GM23338 (cell line): ENCODE measurements around the gene SPINK8. TPM values are rescaled to one million over a fixed set of nuclear protein-coding genes. Genes with fewer than 3 reads are reported as not detected.

Source experiments
- ATAC-seq: fragments of 200-7000 bp; cut with Tn5 transposase; 3 replicates; pipeline ENCODE4 v1.9.1; 2020
- DNase-seq: peaks from one replicate; pipeline ENCODE4 v3.0.0-alpha.2; 2015; ENCODE audit warnings: low spot score
- H2AFZ ChIP-seq: fragments of 200-600 bp; sonication (generic); 2 replicates; pipeline ENCODE4 v1.8.0; 2016; ENCODE audit warnings: antibody characterized with exemption, mild to moderate bottlenecking, moderate library complexity
- H3F3A ChIP-seq: fragments of 200-600 bp; sonication (generic); replicated peaks from 2 replicates; pipeline ENCODE4 v1.8.0; 2017; ENCODE audit warnings: antibody characterized with exemption, mixed run types, low read depth
- H3K27ac ChIP-seq: fragments of 200-600 bp; sonication (generic); 2 replicates; pipeline ENCODE4 v1.6.1; 2016; ENCODE audit warnings: low read depth
- H3K27me3 ChIP-seq: fragments of 200-600 bp; sonication (generic); 2 replicates; pipeline ENCODE4 v1.8.0; 2016; ENCODE audit warnings: mild to moderate bottlenecking, mixed run types, moderate library complexity; ENCODE audit not compliant: insufficient read depth
- H3K36me3 ChIP-seq: fragments of 200-600 bp; sonication (generic); 2 replicates; pipeline ENCODE4 v1.8.0; 2016; ENCODE audit warnings: mild to moderate bottlenecking; ENCODE audit not compliant: insufficient read depth
- H3K4me1 ChIP-seq: fragments of 200-600 bp; sonication (generic); 2 replicates; pipeline ENCODE4 v1.8.0; 2016; ENCODE audit warnings: mild to moderate bottlenecking, moderate library complexity; ENCODE audit not compliant: insufficient read depth
- H3K4me2 ChIP-seq: fragments of 200-600 bp; sonication (generic); 2 replicates; pipeline ENCODE4 v1.7.1; 2017; ENCODE audit warnings: mixed run types
- H3K4me3 ChIP-seq: fragments of 200-600 bp; sonication (generic); 2 replicates; pipeline ENCODE4 v1.6.1; 2016; ENCODE audit warnings: mixed run types
- H3K79me2 ChIP-seq: fragments of 200-600 bp; sonication (generic); replicated peaks from 2 replicates; pipeline ENCODE4 v1.8.0; 2017; ENCODE audit warnings: mild to moderate bottlenecking; ENCODE audit not compliant: insufficient read depth
- H3K9me2 ChIP-seq: fragments of 200-600 bp; sonication (generic); 2 replicates; pipeline ENCODE4 v1.8.0; 2017; ENCODE audit not compliant: insufficient read depth
- H4K20me1 ChIP-seq: fragments of 200-600 bp; sonication (generic); replicated peaks from 2 replicates; pipeline ENCODE4 v1.8.0; 2017; ENCODE audit warnings: mild to moderate bottlenecking; ENCODE audit not compliant: insufficient read depth
- H3K27ac Mint-ChIP-seq: 2 replicates; pipeline ENCODE4 v1.8.0; 2020; ENCODE audit warnings: inconsistent platforms, mild to moderate bottlenecking, moderate library complexity, mixed read lengths
- H3K27me3 Mint-ChIP-seq: 3 replicates; pipeline ENCODE4 v1.8.0; 2022; ENCODE audit warnings: low read depth, mild to moderate bottlenecking, moderate library complexity, mixed read lengths, inconsistent platforms; ENCODE audit not compliant: insufficient read depth, poor library complexity
- H3K36me3 Mint-ChIP-seq: 3 replicates; pipeline ENCODE4 v1.8.0; 2021; ENCODE audit warnings: low read depth, mild to moderate bottlenecking, inconsistent platforms, moderate library complexity, mixed read lengths
- H3K4me1 Mint-ChIP-seq: 3 replicates; pipeline ENCODE4 v1.8.0; 2020; ENCODE audit warnings: mild to moderate bottlenecking, inconsistent platforms, mixed read lengths
- H3K4me3 Mint-ChIP-seq: 3 replicates; pipeline ENCODE4 v1.8.0; 2021; ENCODE audit warnings: moderate library complexity, mild to moderate bottlenecking, inconsistent platforms, mixed read lengths
- H3K9me3 Mint-ChIP-seq: 3 replicates; pipeline ENCODE4 v1.8.0; 2020; ENCODE audit warnings: moderate library complexity, mild to moderate bottlenecking, inconsistent platforms, mixed read lengths
- CREB1 ChIP-seq: fragments of 250-450 bp; sonication (Bioruptor Pico); IDR thresholded peaks from 2 replicates; pipeline ENCODE4 v1.5.0; 2020; ENCODE audit warnings: low read depth, mild to moderate bottlenecking, moderate library complexity
- CTCF ChIP-seq, 2 experiments: fragments of 200-600 bp in 1 of 2; sonication (generic) in 1 of 2; conservative IDR thresholded peaks; 2 replicates each; pipeline versions ENCODE4 v1.5.1 to v1.6.1; 2016 to 2017; ENCODE audit warnings: antibody characterized with exemption in 2 of 2, low read depth in 2 of 2, mild to moderate bottlenecking in 2 of 2, moderate library complexity in 1 of 2
- EZH2 ChIP-seq: fragments of 200-600 bp; sonication (generic); IDR thresholded peaks from one replicate; pipeline ENCODE4 v1.8.0; 2017; ENCODE audit warnings: antibody characterized with exemption, mild to moderate bottlenecking, low read depth; ENCODE audit not compliant: unreplicated experiment
- EZH2phosphoT487 ChIP-seq: fragments of 200-600 bp; sonication (generic); IDR thresholded peaks from one replicate; pipeline ENCODE4 v1.8.1; 2018; ENCODE audit warnings: antibody characterized with exemption; ENCODE audit not compliant: unreplicated experiment
- POLR2AphosphoS5 ChIP-seq: IDR thresholded peaks from 2 replicates; pipeline ENCODE4 v1.6.1; 2016; ENCODE audit warnings: antibody characterized with exemption, low read depth
- REST ChIP-seq: IDR thresholded peaks from one replicate; pipeline ENCODE4 v1.6.1; 2018; ENCODE audit warnings: antibody characterized with exemption; ENCODE audit not compliant: unreplicated experiment
- STAT1 ChIP-seq: IDR thresholded peaks from one replicate; pipeline ENCODE4 v1.6.1; 2016; ENCODE audit warnings: antibody characterized with exemption; ENCODE audit not compliant: unreplicated experiment
- ZNF114 ChIP-seq: fragments of 250-450 bp; sonication (Bioruptor Pico); IDR thresholded peaks from 2 replicates; pipeline ENCODE4 v1.5.0; 2020; ENCODE audit warnings: mild to moderate bottlenecking, moderate library complexity
- ZNF462 ChIP-seq: fragments of 250-450 bp; sonication (Bioruptor Pico); IDR thresholded peaks from 2 replicates; pipeline ENCODE4 v1.5.0; 2020; ENCODE audit warnings: mild to moderate bottlenecking, moderate library complexity
- polyA plus RNA-seq: library from polyadenylated mRNA; unstranded; fragments of >200 nt; fragmentation: Nextera tagmentation; extraction: Ambion mirVana; gene quantifications from 2 replicates; pipeline ENCODE4 v1.2.1, GENCODE V29; 2016
- total RNA-seq: library from RNA; depleted of rRNA; stranded (reverse); fragments of >200 nt; shearing (Covaris generic); gene quantifications from 2 replicates; pipeline ENCODE4 v1.2.3, GENCODE V29; 2014

Gene SPINK8
- total and polyA plus RNA-seq, 2 experiments from 2014 or later = not detected

- H2AFZ ChIP-seq = no peak overlapping the region
- no peak for TF ChIP-seq EZH2phosphoT487
- TF ChIP-seq CREB1 (CRISPR knock-in tag) = no peak
- H3K79me2 ChIP-seq = no peaks in the 10 kb centered on the region; the same call in 1 of the 2 replicates
- no peaks in the 10 kb centered on the region for H3K36me3 ChIP-seq
- Mint-ChIP-seq H3K9me3 (no peaks in the 10 kb centered on the region), H3K4me3 (no peak overlapping the region), H3K27me3 (peaks cover 6% of the 10 kb centered on the region), H3K36me3 (no peaks in the 10 kb centered on the region; the same call in 2 of the 3 replicates), H3K4me1 (peaks cover 4% of the 10 kb centered on the region; the same call in 2 of the 3 replicates), H3K27ac (no peak overlapping the region)
- no peak for DNase-seq
- no peak overlapping the region for H3K4me3 ChIP-seq
- H3K9me2 ChIP-seq = no peaks in the 10 kb centered on the region
- H3K27me3 ChIP-seq = peaks cover 24% of the 10 kb centered on the region
- no peak for ATAC-seq
- peaks cover 8% of the 10 kb centered on the region for H3K4me1 ChIP-seq
- H3F3A ChIP-seq = peaks cover 4% of the 10 kb centered on the region; the same call in 1 of the 2 replicates
- no peak overlapping the region for H3K4me2 ChIP-seq
- no peak overlapping the region for H3K27ac ChIP-seq
- H4K20me1 ChIP-seq = no peaks in the 10 kb centered on the region
Observed at GRCh38 chr3:48305396-48305795, 28.1 kb downstream of the SPINK8 start.

GRCh38 chr3:48303021-48303420, 30.4 kb downstream of the SPINK8 start:
- no peak for ATAC-seq
- Histone ChIP-seq H3K9me2 (no peaks in the 10 kb centered on the region), H2AFZ (no peak overlapping the region), H3K27me3 (peaks cover 15% of the 10 kb centered on the region), H3F3A (peaks cover 4% of the 10 kb centered on the region; the same call in 1 of the 2 replicates), H3K4me2 (no peak overlapping the region), H3K79me2 (no peaks in the 10 kb centered on the region; the same call in 1 of the 2 replicates), H4K20me1 (no peaks in the 10 kb centered on the region), H3K4me3 (no peak overlapping the region), H3K27ac (no peak overlapping the region), H3K4me1 (peaks cover 11% of the 10 kb centered on the region), H3K36me3 (no peaks in the 10 kb centered on the region)
- Mint-ChIP-seq H3K4me1 (peaks cover 13% of the 10 kb centered on the region; the same call in 2 of the 3 replicates), H3K27ac (no peak overlapping the region), H3K9me3 (no peaks in the 10 kb centered on the region), H3K4me3 (peak overlapping the region; percentile 84; the same call in 2 of the 3 replicates), H3K36me3 (no peaks in the 10 kb centered on the region; the same call in 2 of the 3 replicates), H3K27me3 (peaks cover 6% of the 10 kb centered on the region)
- DNase-seq = no peak
- TF ChIP-seq ZNF462 (CRISPR knock-in tag) (no peak), CTCF (conservative IDR thresholded peaks at IDR 0.05; ENCODE audit: low read depth in 2 of 2) (no peak), EZH2phosphoT487 (no peak), ZNF114 (no peak), REST (no peak), POLR2AphosphoS5 (no peak), EZH2 (no peak), CREB1 (CRISPR knock-in tag) (no peak), STAT1 (no peak)
